GM19043 (cell line): ENCODE measurements around the gene NTNG2.

Experiments used
- ATAC-seq: cut with Tn5 transposase; IDR thresholded peaks from one replicate; pipeline ENCODE4 v1.9.1; 2021; ENCODE audit warnings: low read depth; ENCODE audit not compliant: unreplicated experiment

The NTNG2 gene

DNA sequence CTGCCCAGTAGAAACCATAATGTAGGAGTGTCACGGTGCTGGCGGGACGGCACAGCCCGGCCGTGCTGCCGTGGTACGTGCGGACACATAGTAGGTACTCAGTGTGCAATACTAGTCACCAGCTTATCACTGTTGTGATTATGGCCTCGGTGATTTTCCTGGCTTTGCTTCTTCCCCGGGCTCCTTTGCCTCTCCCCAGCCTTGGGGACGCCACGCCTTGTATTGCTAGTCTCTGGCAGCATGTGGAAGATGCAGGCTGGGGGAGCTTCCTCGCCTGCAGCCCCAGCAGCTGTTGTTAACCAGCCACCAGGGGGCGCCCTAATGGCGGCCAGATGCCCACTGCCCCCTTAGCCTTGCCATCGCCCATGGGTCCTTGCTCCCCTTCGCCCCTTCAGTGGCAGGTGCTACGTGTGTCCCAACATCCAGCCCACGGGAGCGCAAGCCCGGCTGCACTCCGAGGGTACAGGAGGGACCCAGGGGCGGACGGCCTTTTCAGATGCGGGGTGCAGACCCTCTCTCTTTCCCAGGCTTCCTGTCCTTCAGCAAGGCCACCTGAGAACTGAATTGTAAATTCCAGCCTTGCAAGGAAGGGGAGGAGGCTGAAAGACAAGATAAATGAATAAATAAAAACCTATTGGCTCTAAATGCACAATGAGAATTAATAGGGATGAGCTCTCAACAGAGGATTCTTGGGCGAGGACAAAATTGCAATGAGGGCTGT is 8.0 kb downstream of the NTNG2 start:
- ATAC-seq: no peak

DNA sequence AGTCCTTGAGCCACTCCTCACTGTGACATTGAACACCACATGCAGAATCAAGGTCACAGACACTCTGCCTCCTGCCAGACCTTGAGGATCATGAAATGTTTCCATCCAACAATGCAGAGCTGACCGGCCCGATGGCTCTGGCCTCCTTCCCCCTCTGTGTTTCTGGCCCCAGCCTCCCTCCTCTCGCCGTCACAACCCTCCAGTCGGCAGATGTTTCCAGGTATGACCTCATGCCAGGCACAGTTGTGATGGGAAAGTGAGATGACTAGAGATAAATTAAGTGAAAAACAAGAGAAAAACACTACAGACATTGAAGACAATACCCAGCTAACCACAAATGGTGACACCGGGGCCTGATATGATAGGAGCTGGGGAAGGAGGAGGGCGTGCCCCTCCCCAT is 9.8 kb downstream of the NTNG2 start:
- ATAC-seq: no peak

- no peak for ATAC-seq
Observed at GRCh38 chr9:132172185-132172584, 10.3 kb downstream of the NTNG2 start.

GRCh38 chr9:132175431-132175830 is 13.6 kb downstream of the NTNG2 start:
- ATAC-seq: no peak

GRCh38 chr9:132176338-132176737 is 14.5 kb downstream of the NTNG2 start:
- ATAC-seq: no peak

DNA sequence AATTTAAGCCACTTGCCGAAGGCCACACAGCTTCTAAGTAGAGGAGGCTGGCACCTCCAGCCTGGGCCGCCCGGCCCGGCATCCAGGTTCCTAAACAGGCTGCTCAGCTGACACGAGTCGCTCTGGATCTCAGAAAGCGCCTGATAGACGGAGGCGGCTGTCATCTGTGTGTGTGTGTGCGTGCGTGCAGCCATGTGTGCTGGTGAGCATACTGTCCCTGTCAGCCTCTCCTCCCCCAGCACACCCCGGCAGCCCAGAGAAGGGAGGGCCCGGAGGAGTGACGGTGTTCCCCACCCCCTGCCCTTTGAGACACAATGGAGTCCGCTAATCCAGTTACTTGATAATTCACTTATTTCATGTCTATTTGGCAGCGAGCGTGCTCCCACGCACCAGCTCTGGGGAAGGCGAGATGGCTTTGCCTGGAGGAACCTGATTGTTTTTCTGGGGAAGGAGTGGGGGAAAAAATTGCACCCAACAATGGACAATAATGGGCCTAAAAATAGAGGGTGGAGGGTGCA is 20.0 kb downstream of the NTNG2 start:
- no peak for ATAC-seq

DNA sequence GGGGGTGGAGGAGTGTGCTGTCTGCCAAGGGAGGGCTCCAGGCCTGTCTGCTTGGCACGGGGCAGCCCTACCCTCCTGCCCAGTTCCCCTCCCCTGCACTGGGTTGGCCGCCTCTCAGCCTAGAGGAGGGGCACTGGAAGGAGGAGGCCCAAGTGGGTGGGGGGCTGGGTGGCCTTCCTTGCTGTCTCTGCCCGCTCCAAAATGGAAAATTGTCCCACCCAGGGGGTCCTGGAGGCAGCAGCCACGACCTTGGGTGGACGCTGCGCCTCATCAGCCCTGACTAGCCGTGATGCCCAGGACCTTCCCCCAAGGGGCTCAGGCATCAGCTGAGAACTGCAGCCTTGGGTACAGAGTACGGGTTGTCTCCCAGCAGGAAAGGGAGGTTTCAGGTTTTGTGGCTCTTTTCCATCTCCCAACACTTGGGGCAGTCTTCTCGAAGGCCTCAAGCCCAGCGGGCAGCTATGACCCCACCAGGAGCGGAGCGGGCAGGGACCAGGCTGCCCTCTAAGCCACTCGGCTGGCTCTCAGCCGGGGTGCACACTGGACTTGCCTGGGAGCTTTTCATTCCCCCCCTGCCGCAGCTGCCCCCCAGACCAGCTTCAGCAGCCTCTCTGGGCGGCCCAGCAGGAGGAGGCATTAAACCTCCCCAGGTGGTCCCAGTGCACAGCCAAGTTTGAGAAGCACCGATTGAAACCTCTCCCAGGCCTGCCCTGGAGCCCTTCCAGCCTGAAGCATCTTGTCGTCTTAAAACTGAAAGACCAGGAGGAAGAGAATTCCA is 20.6 kb downstream of the NTNG2 start:
- ATAC-seq: no peak

- ATAC-seq: no peak
Observed at GRCh38 chr9:132183134-132183533, 21.3 kb downstream of the NTNG2 start.

GRCh38 chr9:132183715-132184114 is 21.9 kb downstream of the NTNG2 start:
- no peak for ATAC-seq

- no peak for ATAC-seq
Observed at GRCh38 chr9:132184124-132184523, 22.3 kb downstream of the NTNG2 start.

- no peak for ATAC-seq
Observed at GRCh38 chr9:132185073-132186009, 23.5 kb downstream of the NTNG2 start.

DNA sequence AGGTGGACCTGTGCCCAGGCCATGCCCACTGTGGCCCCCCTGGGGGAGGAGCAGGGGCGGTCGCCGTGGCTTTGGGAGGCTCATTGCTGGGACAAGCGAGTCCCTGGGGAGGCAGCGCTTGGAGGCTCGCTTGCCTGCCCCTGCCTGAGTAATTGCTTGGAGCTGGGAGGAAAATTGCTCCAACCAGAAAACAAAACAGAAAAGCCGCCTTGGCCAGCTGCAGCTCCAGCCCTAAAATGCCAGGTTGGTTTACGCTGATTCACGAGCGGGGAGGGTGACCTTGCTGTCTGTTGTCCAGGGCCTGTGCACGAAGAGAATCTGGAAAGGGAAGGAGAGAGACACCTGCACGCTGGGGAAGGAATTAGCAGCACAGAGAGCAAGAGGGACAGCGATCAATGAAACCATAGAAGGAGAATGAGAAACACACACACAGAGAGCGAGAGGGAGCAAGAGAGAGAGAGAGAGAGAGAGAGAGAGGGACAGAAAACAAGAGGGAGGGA is 25.3 kb downstream of the NTNG2 start:
- ATAC-seq: no peak

DNA sequence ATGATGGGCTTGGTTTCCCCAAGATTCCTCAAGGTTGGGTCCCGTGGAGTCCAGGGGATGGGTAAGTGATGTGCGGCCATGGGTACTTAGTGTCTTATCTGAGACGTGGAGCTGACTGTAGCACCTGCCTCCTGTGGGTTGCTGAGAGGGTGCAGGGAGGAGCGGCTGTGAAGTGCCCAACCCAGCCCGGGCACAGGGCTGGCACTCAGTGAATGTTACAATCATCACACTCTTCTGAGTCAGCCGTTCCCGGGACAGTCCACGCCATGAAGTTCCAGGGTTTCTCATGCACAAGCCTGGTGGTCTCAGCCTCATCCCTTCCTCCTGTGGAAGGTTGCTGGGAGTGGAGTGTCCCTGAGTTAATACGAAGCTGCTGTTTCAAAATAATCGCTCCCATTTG is 29.1 kb downstream of the NTNG2 start:
- ATAC-seq: no peak

DNA sequence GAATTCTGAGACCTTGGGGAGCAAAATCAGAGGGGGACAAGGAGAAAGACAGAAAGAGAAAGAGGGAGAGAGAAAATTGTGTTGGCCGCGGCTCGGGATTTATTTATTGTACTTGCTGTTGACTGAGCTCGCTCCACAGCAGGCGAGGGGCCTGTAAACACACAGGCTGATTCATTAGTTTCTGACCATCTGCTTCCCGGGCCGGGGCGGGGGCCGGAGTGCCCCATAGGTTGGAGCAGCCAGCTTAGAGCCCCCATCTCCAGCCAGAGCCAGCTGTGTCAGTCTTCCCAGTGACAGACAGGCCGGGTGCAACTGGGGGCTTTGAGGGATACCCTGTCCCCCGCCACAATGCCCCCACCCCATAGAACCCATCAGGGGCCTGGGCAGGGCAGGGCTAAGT is 30.9 kb downstream of the NTNG2 start:
- no peak for ATAC-seq

GRCh38 chr9:132193227-132194124 is 31.6 kb downstream of the NTNG2 start:
- ATAC-seq: no peak

GRCh38 chr9:132194508-132194907 is 32.6 kb downstream of the NTNG2 start:
- no peak for ATAC-seq

- ATAC-seq: no peak
Observed at GRCh38 chr9:132197315-132197714, 35.5 kb downstream of the NTNG2 start.

DNA sequence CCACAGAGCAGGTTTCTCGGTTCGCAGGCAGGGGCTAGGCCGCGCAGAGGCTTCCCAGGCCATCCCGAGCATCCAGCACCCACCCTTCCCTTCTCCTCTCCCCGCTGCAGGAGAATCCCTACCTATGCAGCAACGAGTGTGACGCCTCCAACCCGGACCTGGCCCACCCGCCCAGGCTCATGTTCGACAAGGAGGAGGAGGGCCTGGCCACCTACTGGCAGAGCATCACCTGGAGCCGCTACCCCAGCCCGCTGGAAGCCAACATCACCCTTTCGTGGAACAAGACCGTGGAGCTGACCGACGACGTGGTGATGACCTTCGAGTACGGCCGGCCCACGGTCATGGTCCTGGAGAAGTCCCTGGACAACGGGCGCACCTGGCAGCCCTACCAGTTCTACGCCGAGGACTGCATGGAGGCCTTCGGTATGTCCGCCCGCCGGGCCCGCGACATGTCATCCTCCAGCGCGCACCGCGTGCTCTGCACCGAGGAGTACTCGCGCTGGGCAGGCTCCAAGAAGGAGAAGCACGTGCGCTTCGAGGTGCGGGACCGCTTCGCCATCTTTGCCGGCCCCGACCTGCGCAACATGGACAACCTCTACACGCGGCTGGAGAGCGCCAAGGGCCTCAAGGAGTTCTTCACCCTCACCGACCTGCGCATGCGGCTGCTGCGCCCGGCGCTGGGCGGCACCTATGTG is 36.1 kb downstream of the NTNG2 start:
- no peak for ATAC-seq

DNA sequence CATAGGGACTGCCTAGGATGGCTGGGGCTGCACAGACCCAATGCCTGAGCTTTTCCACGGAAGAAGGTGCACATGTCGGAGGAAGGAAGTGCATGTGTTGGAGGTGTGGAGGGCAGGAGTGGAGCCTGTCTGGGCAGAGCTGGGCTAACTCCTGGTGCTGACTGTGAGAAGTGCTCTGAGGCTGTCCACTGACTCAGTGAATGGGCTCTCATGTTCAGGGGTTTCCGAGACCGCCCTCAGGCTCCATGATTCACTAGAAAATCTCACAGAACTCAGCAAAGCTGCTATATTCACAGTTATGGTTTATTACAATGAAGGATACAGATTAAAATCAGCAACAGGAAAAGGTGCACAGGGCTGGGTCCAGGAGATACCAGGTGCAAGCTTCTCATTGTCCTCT is 37.2 kb downstream of the NTNG2 start:
- ATAC-seq: no peak
